ENCODE data around the gene AUTS2.

AUTS2 gene

GRCh38 chr7:70159121-70159520 is 560.8 kb downstream of the AUTS2 start:
- no peak for DNase-seq

- DNase-seq: no peak
These were observed 567.3 kb downstream of the AUTS2 start for GRCh38 chr7:70165477-70166170.

GRCh38 chr7:70171369-70171920 is 573.2 kb downstream of the AUTS2 start:
- no peak for DNase-seq

- DNase-seq: no peak
These were observed 578.9 kb downstream of the AUTS2 start for GRCh38 chr7:70177166-70177565.

- no peak for DNase-seq
These were observed 579.9 kb downstream of the AUTS2 start for GRCh38 chr7:70178211-70178610.

GRCh38 chr7:70178787-70179186 is 580.5 kb downstream of the AUTS2 start:
- no peak for DNase-seq

- no peak for DNase-seq
These were observed 584.2 kb downstream of the AUTS2 start for GRCh38 chr7:70182521-70182920.

- DNase-seq: no peak
These were observed 585.0 kb downstream of the AUTS2 start for GRCh38 chr7:70183278-70183677.

- no peak for DNase-seq
These were observed 590.8 kb downstream of the AUTS2 start for GRCh38 chr7:70188901-70189650.

- DNase-seq: no peak
These were observed 591.5 kb downstream of the AUTS2 start for GRCh38 chr7:70189776-70190175.

- no peak for DNase-seq
These were observed 592.0 kb downstream of the AUTS2 start for GRCh38 chr7:70190281-70190680.

- DNase-seq: peak; percentile 8
These were observed 595.2 kb downstream of the AUTS2 start for GRCh38 chr7:70193514-70193913.

- no peak for DNase-seq
These were observed 610.2 kb downstream of the AUTS2 start for GRCh38 chr7:70208236-70209063.

- no peak for DNase-seq
These were observed 612.1 kb downstream of the AUTS2 start for GRCh38 chr7:70210200-70210935.

GRCh38 chr7:70210936-70211310 is 612.6 kb downstream of the AUTS2 start:
- DNase-seq: no peak

GRCh38 chr7:70212281-70212680 is 614.0 kb downstream of the AUTS2 start:
- no peak for DNase-seq

GRCh38 chr7:70214071-70214470 is 615.8 kb downstream of the AUTS2 start:
- no peak for DNase-seq

- DNase-seq: no peak
These were observed 617.2 kb downstream of the AUTS2 start for GRCh38 chr7:70215491-70215890.

- DNase-seq: no peak
These were observed 619.3 kb downstream of the AUTS2 start for GRCh38 chr7:70217571-70217970.

GRCh38 chr7:70218006-70218405 is 619.7 kb downstream of the AUTS2 start:
- no peak for DNase-seq

- DNase-seq: no peak
These were observed 620.8 kb downstream of the AUTS2 start for GRCh38 chr7:70219061-70219460.

- DNase-seq: no peak
These were observed 631.0 kb downstream of the AUTS2 start for GRCh38 chr7:70229242-70229641.

- DNase-seq: no peak
These were observed 632.5 kb downstream of the AUTS2 start for GRCh38 chr7:70230761-70231160.
